Mucosa of rectum (tissue), 2 donors: ENCODE results near the gene PICK1.

ENCODE experiments used
- H3K27ac ChIP-seq, 2 donors: one replicate each; pipeline ENCODE4 v1.7.0; 2013; ENCODE audit warnings: inconsistent platforms in 2 of 2, low read depth in 2 of 2, low read length in 2 of 2
- H3K27me3 ChIP-seq, 2 donors: one replicate each; pipeline ENCODE4 v1.7.0; 2013; ENCODE audit warnings: low read length in 2 of 2; ENCODE audit not compliant: control insufficient read depth in 2 of 2, insufficient read depth in 2 of 2
- H3K36me3 ChIP-seq, 2 donors: one replicate each; pipeline ENCODE4 v1.7.0; 2013; ENCODE audit warnings: low read length in 2 of 2; ENCODE audit not compliant: control insufficient read depth in 2 of 2, insufficient read depth in 2 of 2
- H3K4me1 ChIP-seq, 2 donors: one replicate each; pipeline ENCODE4 v1.7.0; 2013; ENCODE audit warnings: low read length in 2 of 2, mild to moderate bottlenecking in 1 of 2; ENCODE audit not compliant: control insufficient read depth in 2 of 2, insufficient read depth in 2 of 2
- H3K4me3 ChIP-seq, 2 donors: one replicate each; pipeline ENCODE4 v1.7.0; 2013; ENCODE audit warnings: low read length in 2 of 2
- H3K9ac ChIP-seq, 2 donors: one replicate each; pipeline ENCODE4 v1.7.0; 2013; ENCODE audit warnings: low read length in 2 of 2, low read depth in 1 of 2, mild to moderate bottlenecking in 1 of 2
- H3K9me3 ChIP-seq, 2 donors: one replicate each; pipeline ENCODE4 v1.7.0; 2013; ENCODE audit warnings: low read length in 2 of 2; ENCODE audit not compliant: control insufficient read depth in 2 of 2
- donor health status: healthy.
- donor health status: Normal muscosa, but diverticular disease.

Gene PICK1

DNA sequence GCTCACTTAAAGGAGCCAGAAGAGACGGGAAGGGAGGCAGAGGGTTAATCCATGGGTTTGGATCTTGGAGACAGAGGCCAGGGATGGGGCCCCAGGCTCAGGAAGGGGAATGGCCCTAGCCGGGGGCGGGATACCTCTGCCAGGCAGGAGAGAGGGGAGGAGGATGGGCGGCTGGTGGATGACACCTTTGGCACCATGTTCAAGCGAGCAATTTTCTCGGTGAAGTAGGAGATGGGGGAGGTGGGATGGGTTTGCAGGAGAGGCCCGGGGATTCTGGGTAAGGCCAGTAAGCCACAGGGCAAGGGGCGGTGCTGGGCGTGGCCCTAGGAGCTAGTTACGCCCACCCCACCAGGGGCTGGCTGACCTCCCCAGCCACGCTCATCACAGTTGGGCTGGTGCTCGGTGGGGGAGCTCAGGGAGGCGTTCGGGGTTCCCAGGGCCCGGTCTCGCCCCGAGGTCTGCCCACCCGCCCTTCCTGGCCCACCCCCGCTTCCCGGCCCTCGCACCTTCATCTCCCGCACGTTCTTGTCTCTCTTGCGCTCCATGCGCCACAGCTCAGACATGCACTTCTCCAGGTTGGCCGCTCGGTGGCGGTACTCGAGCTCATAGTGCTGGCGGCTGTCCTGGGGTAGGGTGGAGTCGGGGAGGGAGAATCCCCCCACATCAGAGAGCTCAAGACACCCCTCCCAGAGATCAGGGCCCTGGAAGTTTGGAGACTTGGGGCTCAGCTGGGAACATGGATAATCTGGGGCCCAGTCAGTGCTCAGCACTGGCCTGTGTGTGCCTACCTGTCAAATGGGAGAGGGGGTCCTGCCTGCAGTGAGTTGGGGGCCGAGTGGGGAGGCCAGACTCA lies 40.6 kb downstream of the PICK1 start:
- H3K36me3 ChIP-seq, result peaks cover 12 to 16% of the 10 kb centered on the region in 2 donors
- no peaks in the 10 kb centered on the region for H3K27me3 ChIP-seq
- H3K9ac ChIP-seq, result no peak overlapping the region
- H3K27ac ChIP-seq, result no peak overlapping the region
- no peak overlapping the region for H3K4me3 ChIP-seq
- H3K9me3 ChIP-seq, result no peaks in the 10 kb centered on the region
- H3K4me1 ChIP-seq, result peaks cover 2 to 4% of the 10 kb centered on the region in 2 donors

DNA sequence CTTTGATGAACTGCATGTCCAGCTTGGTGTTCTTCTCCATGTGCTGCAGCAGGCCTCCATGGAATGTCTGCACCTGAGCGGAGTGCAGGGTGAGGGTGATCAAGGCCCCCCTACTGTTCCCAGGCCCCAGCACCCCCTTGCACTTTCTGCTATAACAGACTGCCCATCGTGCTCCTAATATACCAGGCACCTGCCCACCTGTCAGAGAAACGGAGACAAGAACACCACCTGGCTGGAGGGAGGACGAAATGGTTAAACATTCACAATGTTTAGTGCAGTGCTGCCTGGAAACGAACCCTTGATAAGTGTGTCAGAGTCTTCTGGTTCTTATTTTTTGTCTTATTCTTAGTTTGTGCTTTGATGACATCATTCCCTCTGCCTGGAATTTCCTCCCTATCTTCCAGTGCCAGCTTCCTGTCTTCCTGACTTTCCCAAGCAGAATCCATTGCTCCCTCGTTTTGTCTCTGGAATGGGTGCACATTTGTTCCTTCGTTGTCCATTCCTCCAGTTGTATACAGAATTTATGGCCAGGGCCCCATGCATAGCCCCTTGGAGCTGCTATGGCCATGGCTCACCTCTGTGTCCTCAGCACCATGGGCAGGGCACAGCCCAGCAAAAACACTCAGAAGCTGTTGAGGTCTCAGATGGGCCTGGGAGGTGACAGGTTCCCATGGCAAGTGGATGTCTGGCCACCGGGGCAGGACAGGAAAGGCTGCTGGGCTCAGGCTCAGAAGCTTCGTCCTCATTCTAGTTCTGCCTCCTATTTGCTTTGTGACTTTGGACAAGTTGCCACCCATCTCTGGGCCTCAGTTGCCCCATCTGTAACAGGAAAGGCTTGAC lies 41.4 kb downstream of the PICK1 start:
- Histone ChIP-seq H3K27me3 (no peaks in the 10 kb centered on the region), H3K27ac (no peak overlapping the region), H3K4me1 (peaks cover 2 to 4% of the 10 kb centered on the region in 2 donors), H3K9me3 (no peaks in the 10 kb centered on the region), H3K9ac (no peak overlapping the region), H3K36me3 (peaks cover 8 to 11% of the 10 kb centered on the region in 2 donors), H3K4me3 (no peak overlapping the region)

- H3K9ac ChIP-seq, result no peak overlapping the region
- no peaks in the 10 kb centered on the region for H3K27me3 ChIP-seq
- H3K9me3 ChIP-seq, result no peaks in the 10 kb centered on the region
- peaks cover 15 to 20% of the 10 kb centered on the region in 2 donors for H3K36me3 ChIP-seq
- no peak overlapping the region for H3K27ac ChIP-seq
- H3K4me1 ChIP-seq, result peaks cover 14 to 20% of the 10 kb centered on the region in 2 donors
- no peak overlapping the region for H3K4me3 ChIP-seq
Observed at GRCh38 chr22:38103641-38104040, 46.4 kb downstream of the PICK1 start.

DNA sequence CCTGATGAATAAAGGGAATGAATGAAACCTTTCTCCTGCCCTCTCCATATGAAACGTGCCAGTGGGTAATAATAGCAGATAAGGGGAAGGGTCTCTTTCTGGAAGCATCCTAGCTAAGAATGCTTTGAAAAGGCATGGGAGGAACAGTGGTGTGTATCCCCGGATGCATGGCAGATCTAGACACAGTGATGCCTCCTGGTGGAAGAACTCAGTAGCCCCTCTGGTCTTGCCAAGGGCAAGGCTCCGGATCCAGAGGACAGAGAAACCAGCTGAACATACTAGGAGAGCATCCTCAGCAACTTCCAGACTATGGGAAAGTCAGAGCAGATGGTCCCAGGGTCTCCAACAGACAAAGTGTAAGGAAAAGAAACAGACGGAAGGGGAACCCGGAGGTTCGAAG lies 46.9 kb downstream of the PICK1 start:
- Histone ChIP-seq H3K9me3 (no peaks in the 10 kb centered on the region), H3K9ac (no peak overlapping the region), H3K4me3 (no peak overlapping the region), H3K4me1 (peaks cover 16 to 25% of the 10 kb centered on the region in 2 donors), H3K36me3 (peaks cover 13 to 20% of the 10 kb centered on the region in 2 donors), H3K27ac (no peak overlapping the region), H3K27me3 (no peaks in the 10 kb centered on the region)

- peaks cover 13 to 20% of the 10 kb centered on the region in 2 donors for H3K36me3 ChIP-seq
Observed at GRCh38 chr22:38106814-38107578, 49.8 kb downstream of the PICK1 start.

GRCh38 chr22:38107692-38108515 lies 50.7 kb downstream of the PICK1 start:
- Histone ChIP-seq H3K9ac (peak overlapping the region; percentile 32 to 50), H3K36me3 (peaks cover 13 to 20% of the 10 kb centered on the region in 2 donors), H3K9me3 (no peaks in the 10 kb centered on the region), H3K27me3 (no peaks in the 10 kb centered on the region), H3K4me1 (peaks cover 39 to 54% of the 10 kb centered on the region in 2 donors), H3K4me3 (no peak overlapping the region), H3K27ac (peak overlapping the region; percentile 98 to 99)

More at GRCh38 chr22:38106814-38107578, 49.8 kb downstream of the PICK1 start:
- H3K27ac ChIP-seq, result peak overlapping the region; percentile 98 to 99
- H3K9me3 ChIP-seq, result no peaks in the 10 kb centered on the region
- peaks cover 34 to 47% of the 10 kb centered on the region in 2 donors for H3K4me1 ChIP-seq
- H3K9ac ChIP-seq, result peak overlapping the region; percentile 18 to 32
- no peaks in the 10 kb centered on the region for H3K27me3 ChIP-seq
- no peak overlapping the region for H3K4me3 ChIP-seq

- H3K9ac ChIP-seq, result peak overlapping the region; percentile 32 to 50
- H3K4me1 ChIP-seq, result peaks cover 39 to 54% of the 10 kb centered on the region in 2 donors
- H3K4me3 ChIP-seq, result peak overlapping the region in 1 of 2 donors; percentile 82
- no peaks in the 10 kb centered on the region for H3K27me3 ChIP-seq
- H3K27ac ChIP-seq, result peak overlapping the region; percentile 98 to 99
- peaks cover 13 to 20% of the 10 kb centered on the region in 2 donors for H3K36me3 ChIP-seq
- no peaks in the 10 kb centered on the region for H3K9me3 ChIP-seq
Observed at GRCh38 chr22:38108561-38109319, 51.5 kb downstream of the PICK1 start.

- Histone ChIP-seq H3K27me3 (no peaks in the 10 kb centered on the region), H3K9ac (peak overlapping the region in 1 of 2 donors; percentile 96), H3K9me3 (no peaks in the 10 kb centered on the region), H3K27ac (peak overlapping the region; percentile 98 to 99), H3K4me3 (peak overlapping the region in 1 of 2 donors; percentile 82), H3K36me3 (peaks cover 11 to 20% of the 10 kb centered on the region in 2 donors), H3K4me1 (peaks cover 39 to 54% of the 10 kb centered on the region in 2 donors)
Observed at GRCh38 chr22:38109371-38110001, 52.3 kb downstream of the PICK1 start.
